Esophagus squamous epithelium (tissue), 5 donors: ENCODE results near the gene SLC9C2. TPM values are rescaled to one million over a fixed set of nuclear protein-coding genes. Genes with fewer than 3 reads are reported as not detected.
"Not testable (repeated sequence)": the region's sequence is repeated elsewhere in the genome, so short reads cannot be mapped to it uniquely, and the experiment has no call there.

Experiments
- DNase-seq: peaks from one replicate; lab custom pipeline; 2025; lab: John Stamatoyannopoulos, UW
- H3K27ac ChIP-seq, 4 donors: fragments of 200-600 bp; sonication (generic); one replicate each; pipeline ENCODE4 v1.5.1; 2016 to 2019; ENCODE audit warnings: mild to moderate bottlenecking in 1 of 4
- H3K27me3 ChIP-seq, 4 donors: fragments of 200-600 bp; sonication (generic); 1 replicate in 3 of 4; 2 replicates in 1 of 4; pipeline versions ENCODE4 v1.5.1 to v1.6.0; 2017 to 2021; ENCODE audit warnings: antibody characterized with exemption in 1 of 4
- H3K36me3 ChIP-seq, 3 donors: fragments of 200-600 bp; sonication (generic); one replicate each; pipeline ENCODE4 v1.5.1; 2016 to 2019
- H3K4me1 ChIP-seq, 3 donors: fragments of 200-600 bp; sonication (generic); one replicate each; pipeline ENCODE4 v1.5.1; 2017 to 2019
- H3K4me3 ChIP-seq, 4 donors: fragments of 200-600 bp; sonication (generic); 1 replicate in 3 of 4; 2 replicates in 1 of 4; pipeline ENCODE4 v1.5.1; 2016 to 2019; ENCODE audit warnings: mild to moderate bottlenecking in 2 of 4, moderate library complexity in 1 of 4
- H3K9me3 ChIP-seq, 3 donors: fragments of 200-600 bp; sonication (generic); one replicate each; pipeline ENCODE4 v1.5.1; 2016 to 2019
- POLR2A ChIP-seq, 4 donors: fragments of 450-650 bp; IDR thresholded peaks; one replicate each; pipeline ENCODE4 v1.6.1; 2017; ENCODE audit warnings: antibody characterized with exemption in 4 of 4, mild to moderate bottlenecking in 4 of 4, moderate library complexity in 3 of 4
- WGBS, 2 donors: methylation state at CpG; one replicate each; pipeline ENCODE4 v1.1.5; 2018; 5-methylcytosine and 5-hydroxymethylcytosine counted together
- intact Hi-C: fragments of 100-400 bp; cut with DNase I; formaldehyde crosslinking; loops from one replicate; pipeline ENCODE4 v1.15.0; 2022
- total RNA-seq, 4 donors: library from RNA; depleted of rRNA; stranded (reverse); fragments of >200 nt; gene quantifications; one replicate each; pipeline ENCODE4 v1.1.0, GENCODE V29; 2016
- TF ChIP-seq, protein P1 (sequence below), 6 experiments: fragments of 450-650 bp in 4 of 6; fragments of 200-600 bp in 2 of 6; sonication (generic) in 2 of 6; IDR thresholded peaks; one replicate each; pipeline ENCODE4 v1.5.1; 2016 to 2019; ENCODE audit warnings: antibody characterized with exemption in 6 of 6, mild to moderate bottlenecking in 4 of 6, moderate library complexity in 4 of 6
- donor health status: DM: yes; HTN: yes; CAD: no.

SLC9C2 gene
- total RNA-seq, 4 donors from 2014 or later, result not detected

DNA sequence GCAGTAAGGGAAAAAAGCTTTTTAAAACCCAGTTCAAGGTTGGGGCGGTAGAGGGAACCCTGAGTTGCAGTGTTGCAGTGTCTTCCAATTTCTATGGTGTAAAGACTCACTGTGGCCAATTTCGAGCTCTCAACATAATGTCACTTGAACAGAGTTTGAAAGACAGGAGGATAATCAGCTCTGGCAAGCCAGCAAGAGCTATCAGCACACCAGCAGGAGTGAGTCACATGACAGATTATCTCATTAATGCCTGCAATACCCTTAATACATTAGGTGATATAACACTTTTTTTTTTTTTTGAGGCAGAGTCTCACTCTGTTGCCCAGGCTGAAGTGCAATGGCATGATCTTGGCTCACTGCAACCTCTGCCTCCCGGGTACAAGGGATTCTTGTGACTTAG, 22.8 kb downstream of the SLC9C2 start:
- Histone ChIP-seq H3K36me3 (no peaks in the 10 kb centered on the region), H3K9me3 (no peaks in the 10 kb centered on the region), H3K4me1 (no peaks in the 10 kb centered on the region), H3K27ac (no peak overlapping the region), H3K4me3 (no peak overlapping the region), H3K27me3 (peaks cover 0 to 4% (median 0%) of the 10 kb centered on the region in 4 donors)
- TF ChIP-seq, protein P1, sequence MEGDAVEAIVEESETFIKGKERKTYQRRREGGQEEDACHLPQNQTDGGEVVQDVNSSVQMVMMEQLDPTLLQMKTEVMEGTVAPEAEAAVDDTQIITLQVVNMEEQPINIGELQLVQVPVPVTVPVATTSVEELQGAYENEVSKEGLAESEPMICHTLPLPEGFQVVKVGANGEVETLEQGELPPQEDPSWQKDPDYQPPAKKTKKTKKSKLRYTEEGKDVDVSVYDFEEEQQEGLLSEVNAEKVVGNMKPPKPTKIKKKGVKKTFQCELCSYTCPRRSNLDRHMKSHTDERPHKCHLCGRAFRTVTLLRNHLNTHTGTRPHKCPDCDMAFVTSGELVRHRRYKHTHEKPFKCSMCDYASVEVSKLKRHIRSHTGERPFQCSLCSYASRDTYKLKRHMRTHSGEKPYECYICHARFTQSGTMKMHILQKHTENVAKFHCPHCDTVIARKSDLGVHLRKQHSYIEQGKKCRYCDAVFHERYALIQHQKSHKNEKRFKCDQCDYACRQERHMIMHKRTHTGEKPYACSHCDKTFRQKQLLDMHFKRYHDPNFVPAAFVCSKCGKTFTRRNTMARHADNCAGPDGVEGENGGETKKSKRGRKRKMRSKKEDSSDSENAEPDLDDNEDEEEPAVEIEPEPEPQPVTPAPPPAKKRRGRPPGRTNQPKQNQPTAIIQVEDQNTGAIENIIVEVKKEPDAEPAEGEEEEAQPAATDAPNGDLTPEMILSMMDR (IDR thresholded peaks at IDR 0.05), result no peak
- TF ChIP-seq POLR2A (IDR thresholded peaks at IDR 0.05), result no peak
- intact Hi-C loops, result no loop called here
- 54 to 74% methylated on average over 3 of the region's 3 CpGs for WGBS, 2 donors
- no peak for DNase-seq

DNA sequence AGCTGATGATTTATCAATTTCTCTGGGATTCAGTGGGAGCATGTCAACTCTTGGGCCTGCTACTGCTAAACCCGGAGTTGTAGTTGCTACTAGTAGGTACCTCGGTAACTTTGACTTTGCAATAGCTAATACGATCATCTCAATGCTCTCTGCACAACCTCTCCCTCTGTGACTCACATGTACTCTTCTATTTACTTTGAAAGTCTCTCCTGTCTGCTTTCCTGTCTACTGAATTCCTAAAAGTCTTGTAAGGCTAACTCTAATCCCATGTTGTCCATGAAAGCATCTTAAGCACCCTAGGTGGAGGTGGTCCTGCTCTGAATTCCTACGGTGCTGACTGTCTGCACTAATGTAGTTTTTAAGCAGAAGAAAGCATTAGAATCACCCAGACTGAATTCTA, 29.3 kb downstream of the SLC9C2 start:
- intact Hi-C loops, result no loop called here
- 78 to 87% methylated on average over 4 of the region's 4 CpGs for WGBS, 2 donors
- H3K4me1 ChIP-seq, result no peaks in the 10 kb centered on the region
- H3K36me3 ChIP-seq, result no peaks in the 10 kb centered on the region
- no peak overlapping the region for H3K27ac ChIP-seq
- H3K27me3 ChIP-seq, result no peaks in the 10 kb centered on the region
- no peak overlapping the region for H3K4me3 ChIP-seq
- DNase-seq, result no peak
- no peaks in the 10 kb centered on the region for H3K9me3 ChIP-seq
- TF ChIP-seq POLR2A (IDR thresholded peaks at IDR 0.05), result no peak
- TF ChIP-seq, protein P1 (IDR thresholded peaks at IDR 0.05), result no peak

DNA sequence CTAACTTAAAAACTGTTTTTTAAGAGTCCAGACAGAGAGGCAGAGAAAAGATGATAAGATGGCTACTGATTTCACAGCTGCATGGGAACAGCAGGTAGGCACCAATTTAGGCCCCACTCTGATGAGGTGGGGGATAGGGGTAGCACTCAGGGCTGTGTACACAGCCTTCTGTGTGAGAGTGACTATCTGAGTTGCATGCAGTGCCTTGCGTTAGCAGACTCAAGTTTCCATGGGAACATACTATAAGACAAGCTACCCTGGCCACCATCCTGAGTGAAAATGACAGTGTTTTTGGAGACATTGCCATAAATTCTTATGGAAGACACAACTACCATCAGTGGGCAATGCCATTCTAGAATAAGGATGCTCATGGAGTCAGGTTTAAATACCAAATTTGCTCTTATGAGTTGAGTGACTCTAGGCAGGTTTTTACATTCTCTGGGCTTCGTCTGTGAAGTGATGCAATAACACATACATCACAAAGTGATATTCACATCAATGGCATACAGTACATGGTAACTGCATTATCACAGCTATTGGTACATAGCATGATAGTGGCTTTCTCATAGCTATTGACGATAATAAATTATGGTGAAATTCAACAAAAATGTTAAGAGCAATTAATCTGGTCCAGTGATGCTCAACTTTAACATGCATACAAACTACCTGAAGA, 30.5 kb downstream of the SLC9C2 start:
- Histone ChIP-seq H3K9me3 (no peaks in the 10 kb centered on the region), H3K36me3 (no peaks in the 10 kb centered on the region), H3K4me3 (no peak overlapping the region), H3K27ac (no peak overlapping the region), H3K4me1 (no peaks in the 10 kb centered on the region), H3K27me3 (no peaks in the 10 kb centered on the region)
- WGBS, 2 donors, result 73 to 85% methylated on average over 2 to 3 of the region's 3 CpGs
- no peak for DNase-seq
- TF ChIP-seq POLR2A (IDR thresholded peaks at IDR 0.05), result no peak
- TF ChIP-seq, protein P1 (IDR thresholded peaks at IDR 0.05), result no peak
- intact Hi-C loops, result no loop called here

DNA sequence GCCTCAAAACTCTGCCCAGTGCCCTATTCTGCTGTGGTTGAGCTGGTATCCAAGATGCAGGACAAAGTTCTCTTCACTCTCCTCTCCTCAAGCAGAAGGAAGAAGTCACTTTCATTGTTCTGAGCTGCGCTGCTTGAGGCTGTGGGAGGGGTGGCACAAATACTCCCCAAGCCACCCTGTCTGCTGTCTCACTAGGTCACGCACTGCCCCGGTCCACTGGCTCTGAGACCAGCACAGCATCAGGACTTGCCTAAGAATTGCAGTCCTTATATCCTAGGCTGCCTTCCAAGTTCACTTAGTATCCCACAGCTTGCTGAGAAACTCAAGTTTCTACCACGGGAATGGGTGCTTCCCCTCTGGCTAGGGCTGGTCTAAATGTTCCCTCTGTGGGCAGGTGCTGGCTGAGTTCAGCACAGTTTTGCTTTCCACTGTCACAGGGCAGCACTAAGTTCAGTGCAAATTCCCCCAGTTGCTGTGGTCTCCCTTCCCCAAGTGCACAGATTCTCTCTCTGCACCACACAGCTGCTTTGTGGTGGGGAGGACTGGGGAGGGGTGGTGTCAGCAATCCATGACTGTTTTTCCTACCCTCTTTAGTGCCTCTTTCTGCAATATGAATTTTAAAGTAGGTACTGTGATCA, 32.4 kb downstream of the SLC9C2 start:
- no peaks in the 10 kb centered on the region for H3K36me3 ChIP-seq
- H3K4me3 ChIP-seq, result no peak overlapping the region
- H3K4me1 ChIP-seq, result no peaks in the 10 kb centered on the region
- TF ChIP-seq POLR2A (IDR thresholded peaks at IDR 0.05), result no peak
- no peak for DNase-seq
- H3K9me3 ChIP-seq, result no peaks in the 10 kb centered on the region
- H3K27ac ChIP-seq, result no peak overlapping the region
- H3K27me3 ChIP-seq, result no peaks in the 10 kb centered on the region
- 72 to 81% methylated on average over 3 of the region's 4 CpGs for WGBS, 2 donors
- intact Hi-C loops, result no loop called here

DNA sequence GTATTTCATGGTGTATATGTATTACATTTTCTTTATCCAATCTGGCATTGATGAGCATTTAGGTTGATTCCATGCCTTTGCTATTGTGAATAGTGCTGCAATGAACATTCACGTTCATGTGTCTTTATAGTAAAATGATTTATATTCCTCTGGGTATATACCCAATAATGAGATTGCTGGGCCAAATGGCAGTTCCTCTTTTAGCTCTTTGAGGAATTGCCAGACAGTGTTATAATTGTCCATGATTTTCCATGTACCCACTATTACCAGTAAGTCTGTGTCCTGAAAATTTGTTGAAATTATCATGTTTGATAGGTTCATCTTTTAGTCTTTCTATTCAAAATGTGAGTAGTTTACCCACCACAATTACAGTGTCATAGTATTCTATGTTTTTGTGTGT, 34.4 kb downstream of the SLC9C2 start:
- Histone ChIP-seq H3K36me3 (no peaks in the 10 kb centered on the region), H3K4me1 (no peaks in the 10 kb centered on the region), H3K27ac (no peak overlapping the region), H3K9me3 (no peaks in the 10 kb centered on the region), H3K4me3 (no peak overlapping the region), H3K27me3 (no peaks in the 10 kb centered on the region)
- intact Hi-C loops, result no loop called here
- 64 to 79% methylated on average over 1 of the region's 1 CpG for WGBS, 2 donors
- no peak for TF ChIP-seq POLR2A (IDR thresholded peaks at IDR 0.05)
- TF ChIP-seq, protein P1 (IDR thresholded peaks at IDR 0.05), result no peak
- DNase-seq, result no peak

DNA sequence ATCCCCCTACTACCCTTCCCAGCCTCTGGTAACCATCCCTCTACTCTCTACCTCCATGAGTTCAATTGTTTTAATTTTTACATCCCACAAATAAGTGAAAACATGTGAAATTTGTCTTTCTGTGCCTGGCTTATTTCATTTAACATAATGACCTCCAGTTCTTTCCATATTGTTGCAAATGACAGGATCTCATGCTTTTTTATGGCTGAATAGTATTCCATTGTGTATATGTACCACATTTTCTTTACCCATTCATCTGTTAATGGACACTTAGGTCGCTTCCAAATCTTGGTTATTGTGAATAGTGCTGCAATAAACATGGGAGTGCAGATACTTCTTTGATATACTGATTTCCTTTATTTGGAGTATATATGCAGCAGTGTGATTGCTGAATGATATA, 39.0 kb downstream of the SLC9C2 start:
- intact Hi-C loops, H3K27me3 ChIP-seq, H3K4me1 ChIP-seq, DNase-seq, H3K4me3 ChIP-seq, H3K36me3 ChIP-seq, H3K9me3 ChIP-seq, H3K27ac ChIP-seq: not testable (repeated sequence)
- 57 to 64% methylated on average over 1 of the region's 1 CpG for WGBS, 2 donors
